ENCODE results near the gene AMBP.
A peak's percentile ranks its signal among the peaks of the same experiment; 100 is the strongest.

AMBP gene

GRCh38 chr9:114112778-114113584 lies 34.9 kb upstream of the AMBP start:
- DNase-seq = no peak

- no peak for DNase-seq
These were observed 34.2 kb upstream of the AMBP start for GRCh38 chr9:114112325-114112724.

- no peak for DNase-seq
These were observed 32.1 kb upstream of the AMBP start for GRCh38 chr9:114110180-114110579.

GRCh38 chr9:114109124-114109523 lies 31.0 kb upstream of the AMBP start:
- no peak for DNase-seq

- peak; percentile 75 for DNase-seq
These were observed 30.1 kb upstream of the AMBP start for GRCh38 chr9:114108016-114108833.

- DNase-seq = no peak
These were observed 29.3 kb upstream of the AMBP start for GRCh38 chr9:114107286-114108001.

GRCh38 chr9:114105236-114105635 lies 27.1 kb upstream of the AMBP start:
- no peak for DNase-seq

GRCh38 chr9:114102484-114102883 lies 24.4 kb upstream of the AMBP start:
- peak; percentile 5 for DNase-seq

- DNase-seq = no peak
These were observed 22.4 kb upstream of the AMBP start for GRCh38 chr9:114100536-114100935.

- peak; percentile 84 for DNase-seq
These were observed 21.7 kb upstream of the AMBP start for GRCh38 chr9:114099669-114100270.

- peak; percentile 84 for DNase-seq
These were observed 21.0 kb upstream of the AMBP start, which contains the start of gene KIF12 for GRCh38 chr9:114098936-114099668. KIF12 (minus strand) TSS chr9:114099292; CDS start chr9:114099276, 16 bp downstream.

- DNase-seq = peak; percentile 68
These were observed 20.2 kb upstream of the AMBP start for GRCh38 chr9:114098021-114098935.

GRCh38 chr9:114097613-114098020 lies 19.5 kb upstream of the AMBP start:
- DNase-seq = peak; percentile 16

GRCh38 chr9:114096866-114097612 lies 18.9 kb upstream of the AMBP start:
- no peak for DNase-seq

GRCh38 chr9:114096041-114096511 lies 18.0 kb upstream of the AMBP start:
- no peak for DNase-seq

GRCh38 chr9:114094971-114095370 lies 16.9 kb upstream of the AMBP start:
- no peak for DNase-seq

GRCh38 chr9:114093761-114094505 lies 15.8 kb upstream of the AMBP start:
- DNase-seq = no peak

- no peak for DNase-seq
These were observed 15.0 kb upstream of the AMBP start for GRCh38 chr9:114093031-114093471.

- DNase-seq = no peak
These were observed 14.2 kb upstream of the AMBP start for GRCh38 chr9:114092336-114092735.
